ENCODE measurements around the gene ZBTB16. TPM values are rescaled to one million over a fixed set of nuclear protein-coding genes. Genes with fewer than 3 reads are reported as not detected.
A peak's percentile ranks its signal among the peaks of the same experiment; 100 is the strongest.

Gene ZBTB16
- total and polyA plus RNA-seq, 4 donors = 8.9 to 140 (median 34.5) TPM

- TF ChIP-seq ATF3 (IDR thresholded peaks at IDR 0.05) (no peak), RAD21 (IDR thresholded peaks at IDR 0.05) (no peak)
Measured at GRCh38 chr11:114095899-114096298, 36.4 kb downstream of the ZBTB16 start (continued).

- no peaks in the 10 kb centered on the region for H3K9me3 ChIP-seq (ENCODE audit: control insufficient read depth in 4 of 4, low read length in 3 of 4)
- WGBS = 80% methylated on average over 2 of the region's 2 CpGs
- no peak overlapping the region for H3K9ac ChIP-seq (ENCODE audit: low read depth in 1 of 2, low read length in 2 of 2)
- peak overlapping the region; percentile 14 to 55 for H3K27ac ChIP-seq (ENCODE audit: low read depth in 1 of 2, low read length in 2 of 2)
- H3K27me3 ChIP-seq (ENCODE audit: control insufficient read depth in 4 of 4, insufficient read depth in 4 of 4, low read length in 3 of 4) = no peaks in the 10 kb centered on the region
- DNase-seq (ENCODE audit: low spot score) = no peak
- TF ChIP-seq MAX (IDR thresholded peaks at IDR 0.05) = no peak
- no peak for TF ChIP-seq SP1 (IDR thresholded peaks at IDR 0.05)
- no peak for TF ChIP-seq FOXA2 (IDR thresholded peaks at IDR 0.05)
- TF ChIP-seq HNF4G (IDR thresholded peaks at IDR 0.05) = no peak
- TF ChIP-seq RAD21 (IDR thresholded peaks at IDR 0.05) = no peak
- TF ChIP-seq TAF1 (conservative IDR thresholded peaks at IDR 0.05) = no peak
- TF ChIP-seq ZBTB33 (IDR thresholded peaks at IDR 0.05) = no peak
- TF ChIP-seq NR2F2 (IDR thresholded peaks at IDR 0.05) = no peak
- TF ChIP-seq FOXA1 (IDR thresholded peaks at IDR 0.05) = no peak
- no peak for TF ChIP-seq CTCF (IDR thresholded peaks at IDR 0.05; ENCODE audit: low read depth, low read length, missing input control)
- no peak for TF ChIP-seq JUND (IDR thresholded peaks at IDR 0.05)
- H3K4me1 ChIP-seq (ENCODE audit: control insufficient read depth in 4 of 4, insufficient read depth in 4 of 4, low read length in 3 of 4) = peaks cover 14 to 64% (median 38%) of the 10 kb centered on the region in 4 donors
- peaks cover 0 to 4% (median 2%) of the 10 kb centered on the region in 4 donors for H3K36me3 ChIP-seq (ENCODE audit: control insufficient read depth in 4 of 4, insufficient read depth in 3 of 4, low read depth in 1 of 4, low read length in 3 of 4)
- no peak overlapping the region for H3K4me3 ChIP-seq (ENCODE audit: low read depth in 1 of 3, low read length in 3 of 3)
Measured at GRCh38 chr11:114097832-114098231, 38.3 kb downstream of the ZBTB16 start.

GRCh38 chr11:114098927-114099326 is 39.4 kb downstream of the ZBTB16 start:
- H3K4me1 ChIP-seq (ENCODE audit: control insufficient read depth in 4 of 4, insufficient read depth in 4 of 4, low read length in 3 of 4) = peaks cover 14 to 67% (median 39%) of the 10 kb centered on the region in 4 donors
- peak overlapping the region in 1 of 2 donors; percentile 66 for H3K9ac ChIP-seq (ENCODE audit: low read depth in 1 of 2, low read length in 2 of 2)
- H3K9me3 ChIP-seq (ENCODE audit: control insufficient read depth in 4 of 4, low read length in 3 of 4) = no peaks in the 10 kb centered on the region
- H3K27me3 ChIP-seq (ENCODE audit: control insufficient read depth in 4 of 4, insufficient read depth in 4 of 4, low read length in 3 of 4) = no peaks in the 10 kb centered on the region
- WGBS = 31% methylated on average over 3 of the region's 3 CpGs
- H3K4me3 ChIP-seq (ENCODE audit: low read depth in 1 of 3, low read length in 3 of 3) = no peak overlapping the region
- no peak for DNase-seq (ENCODE audit: low spot score)
- H3K27ac ChIP-seq (ENCODE audit: low read depth in 1 of 2, low read length in 2 of 2) = peak overlapping the region; percentile 55 to 75
- H3K36me3 ChIP-seq (ENCODE audit: control insufficient read depth in 4 of 4, insufficient read depth in 3 of 4, low read depth in 1 of 4, low read length in 3 of 4) = peaks cover 0 to 4% (median 2%) of the 10 kb centered on the region in 4 donors
- TF ChIP-seq YY1 (IDR thresholded peaks at IDR 0.05) = peak; percentile 57
- TF ChIP-seq HNF4A (conservative IDR thresholded peaks at IDR 0.05) = peak; percentile 63 to 77
- no peak for TF ChIP-seq GABPA (IDR thresholded peaks at IDR 0.05 in 1 of 2, conservative IDR thresholded peaks at IDR 0.05 in 1 of 2)
- TF ChIP-seq CTCF (IDR thresholded peaks at IDR 0.05; ENCODE audit: low read depth, low read length, missing input control) = no peak
- TF ChIP-seq RXRA (IDR thresholded peaks at IDR 0.05) = peak; percentile 76 to 88
- TF ChIP-seq SP1 (IDR thresholded peaks at IDR 0.05) = peak; percentile 79
- TF ChIP-seq RAD21 (IDR thresholded peaks at IDR 0.05) = peak; percentile 54 to 67
- peak; percentile 44 to 82 for TF ChIP-seq JUND (IDR thresholded peaks at IDR 0.05)
- peak; percentile 92 for TF ChIP-seq ZBTB33 (IDR thresholded peaks at IDR 0.05)
- TF ChIP-seq FOXA1 (IDR thresholded peaks at IDR 0.05) = peak; percentile 64
- peak; percentile 77 for TF ChIP-seq REST (IDR thresholded peaks at IDR 0.05)
- TF ChIP-seq EGR1 (IDR thresholded peaks at IDR 0.05; ENCODE audit: low read depth in 2 of 2) = peak in 1 of 2 donors; percentile 61
- TF ChIP-seq HNF4G (IDR thresholded peaks at IDR 0.05) = no peak
- TF ChIP-seq FOXA2 (IDR thresholded peaks at IDR 0.05) = peak; percentile 74

Data from liver (tissue), 9 donors.